ES-I3 (cell line): Measurements from ENCODE around the gene THY1.
"Not testable (repeated sequence)": the region's sequence is repeated elsewhere in the genome, so short reads cannot be mapped to it uniquely, and the experiment has no call there.

ENCODE experiments used
- H3K36me3 ChIP-seq: 2 replicates; pipeline ENCODE4 v1.6.1; 2013; ENCODE audit warnings: mild to moderate bottlenecking, low read length, control low read depth, moderate library complexity; ENCODE audit not compliant: insufficient read depth
- H3K4me1 ChIP-seq: 2 replicates; pipeline ENCODE4 v1.6.1; 2013; ENCODE audit warnings: mild to moderate bottlenecking, control low read depth, low read length; ENCODE audit not compliant: insufficient read depth
- H3K9ac ChIP-seq: 2 replicates; pipeline ENCODE4 v1.6.1; 2013; ENCODE audit warnings: low read depth, mild to moderate bottlenecking, low read length, moderate library complexity
- H3K9me3 ChIP-seq: 2 replicates; pipeline ENCODE4 v1.6.1; 2013; ENCODE audit warnings: mild to moderate bottlenecking, low read length, moderate library complexity; ENCODE audit not compliant: control insufficient read depth, insufficient read depth

THY1 gene

GRCh38 chr11:119450590-119451326 lies 27.8 kb upstream of the THY1 start:
- Histone ChIP-seq H3K36me3 (no peaks in the 10 kb centered on the region), H3K9ac (no peak overlapping the region), H3K4me1 (peaks cover 3% of the 10 kb centered on the region; the same call in 1 of the 2 replicates), H3K9me3 (no peaks in the 10 kb centered on the region)

DNA sequence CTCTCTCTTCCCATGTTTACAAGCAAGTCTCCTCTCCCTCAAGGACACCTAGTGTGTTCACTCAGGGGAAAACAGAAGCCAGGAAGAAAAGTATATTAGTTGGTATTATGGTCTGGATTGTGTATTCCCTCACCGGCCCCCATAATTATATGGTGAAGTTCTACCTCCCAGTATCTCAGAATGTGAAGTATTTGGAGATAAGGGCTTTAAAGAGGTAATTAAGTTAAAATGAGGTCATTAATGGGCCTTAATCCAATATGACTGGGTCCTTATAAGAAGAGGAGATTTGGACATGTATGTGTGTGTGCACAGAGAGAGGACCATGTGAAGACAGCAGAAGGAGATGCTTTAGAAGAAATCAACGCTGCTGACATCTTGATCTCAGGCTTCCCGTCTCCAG lies 26.5 kb upstream of the THY1 start:
- Histone ChIP-seq H3K36me3 (no peaks in the 10 kb centered on the region), H3K9me3 (no peaks in the 10 kb centered on the region), H3K4me1 (peaks cover 3% of the 10 kb centered on the region; the same call in 1 of the 2 replicates), H3K9ac (no peak overlapping the region)

DNA sequence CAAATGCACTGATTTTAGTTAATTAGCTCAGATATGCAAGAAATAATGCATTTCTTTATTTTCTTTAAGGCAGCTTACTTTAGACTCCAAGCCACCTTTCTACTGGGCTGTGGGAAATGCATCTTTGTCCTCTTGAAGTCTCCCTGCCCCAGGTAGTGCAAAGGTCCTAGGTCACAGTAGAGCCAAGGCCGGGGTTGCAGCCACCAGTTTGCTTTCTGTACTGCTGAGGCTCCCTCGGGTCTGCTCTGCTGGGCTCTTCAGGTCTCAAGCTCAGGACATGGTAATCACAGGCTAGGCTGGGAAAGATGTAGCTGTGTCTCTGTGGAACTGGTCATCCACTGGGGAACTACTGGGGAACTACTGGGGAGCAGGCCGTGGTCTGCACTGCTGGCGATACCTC lies 25.4 kb upstream of the THY1 start:
- Histone ChIP-seq H3K9me3 (no peaks in the 10 kb centered on the region), H3K36me3 (no peaks in the 10 kb centered on the region), H3K4me1 (peaks cover 3% of the 10 kb centered on the region; the same call in 1 of the 2 replicates), H3K9ac (no peak overlapping the region)

DNA sequence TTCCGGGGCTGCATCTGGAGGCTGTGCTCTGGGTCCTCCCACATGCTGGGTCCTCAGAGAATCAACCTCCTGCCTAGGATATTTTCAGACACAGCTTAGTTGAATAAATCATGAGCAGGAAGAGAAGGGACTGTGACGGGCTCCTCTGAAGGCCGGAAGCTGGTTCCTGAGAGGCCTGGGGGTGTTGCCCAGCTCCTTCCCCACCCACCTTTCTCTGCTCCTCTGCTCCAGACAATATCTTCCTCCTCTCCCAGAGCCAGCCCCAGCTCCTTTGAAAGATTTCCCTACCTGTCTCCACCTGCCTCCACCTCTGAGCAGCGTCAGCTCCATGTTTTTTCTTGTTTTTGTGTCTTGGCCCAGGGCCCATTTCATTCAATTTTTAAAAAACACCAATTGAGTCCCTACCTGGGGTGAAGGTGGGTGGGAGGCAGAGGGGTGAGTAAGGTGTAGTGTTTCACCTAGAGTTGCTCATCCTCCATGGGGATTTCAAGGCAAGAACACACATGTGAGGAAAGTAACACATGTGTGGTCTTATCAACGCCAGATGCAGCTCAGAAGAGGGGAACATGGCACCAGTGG lies 24.8 kb upstream of the THY1 start:
- H3K4me1 ChIP-seq, result peaks cover 3% of the 10 kb centered on the region; the same call in 1 of the 2 replicates
- no peaks in the 10 kb centered on the region for H3K9me3 ChIP-seq
- no peaks in the 10 kb centered on the region for H3K36me3 ChIP-seq
- H3K9ac ChIP-seq, result no peak overlapping the region

GRCh38 chr11:119446871-119447663 lies 24.1 kb upstream of the THY1 start:
- no peaks in the 10 kb centered on the region for H3K36me3 ChIP-seq
- H3K4me1 ChIP-seq, result peaks cover 3% of the 10 kb centered on the region; the same call in 1 of the 2 replicates
- no peaks in the 10 kb centered on the region for H3K9me3 ChIP-seq
- H3K9ac ChIP-seq, result no peak overlapping the region

- no peaks in the 10 kb centered on the region for H3K9me3 ChIP-seq
- H3K9ac ChIP-seq, result no peak overlapping the region
- peaks cover 7% of the 10 kb centered on the region for H3K4me1 ChIP-seq
- no peaks in the 10 kb centered on the region for H3K36me3 ChIP-seq
These were observed 23.5 kb upstream of the THY1 start for GRCh38 chr11:119446434-119446833.

- no peaks in the 10 kb centered on the region for H3K9me3 ChIP-seq
- H3K36me3 ChIP-seq, result no peaks in the 10 kb centered on the region
- H3K9ac ChIP-seq, result no peak overlapping the region
- H3K4me1 ChIP-seq, result peaks cover 12% of the 10 kb centered on the region
These were observed 22.9 kb upstream of the THY1 start for GRCh38 chr11:119445850-119446249.

- Histone ChIP-seq H3K36me3 (no peaks in the 10 kb centered on the region), H3K4me1 (peaks cover 14% of the 10 kb centered on the region), H3K9ac (no peak overlapping the region), H3K9me3 (no peaks in the 10 kb centered on the region)
These were observed 22.4 kb upstream of the THY1 start for GRCh38 chr11:119445379-119445778.

- Histone ChIP-seq H3K9ac (no peak overlapping the region), H3K4me1 (peaks cover 11% of the 10 kb centered on the region), H3K36me3 (no peaks in the 10 kb centered on the region), H3K9me3 (no peaks in the 10 kb centered on the region)
These were observed 18.9 kb upstream of the THY1 start for GRCh38 chr11:119441898-119442243.

GRCh38 chr11:119438599-119438998 lies 15.6 kb upstream of the THY1 start:
- Histone ChIP-seq H3K36me3 (no peaks in the 10 kb centered on the region), H3K9me3 (no peaks in the 10 kb centered on the region), H3K9ac (no peak overlapping the region), H3K4me1 (peaks cover 11% of the 10 kb centered on the region)

DNA sequence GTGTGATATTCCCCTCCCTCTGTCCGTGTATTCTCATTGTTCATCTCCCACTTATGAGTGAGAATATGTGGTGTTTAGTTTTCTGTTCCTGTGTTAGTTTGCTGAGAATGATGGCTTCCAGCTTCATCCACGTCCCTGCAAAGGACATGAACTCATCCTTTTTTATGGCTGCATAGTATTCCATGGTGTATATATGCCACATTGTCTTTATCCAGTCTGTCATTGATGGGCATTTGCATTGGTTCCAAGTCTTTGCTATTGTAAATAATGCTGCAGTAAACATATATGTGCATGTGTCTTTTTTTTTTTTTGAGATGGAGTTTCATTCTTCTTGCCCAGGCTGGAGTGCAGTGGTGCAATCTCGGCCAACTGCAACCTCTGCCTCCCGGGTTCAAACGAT lies 14.5 kb upstream of the THY1 start:
- not testable (repeated sequence) for H3K9me3 ChIP-seq, H3K36me3 ChIP-seq, H3K9ac ChIP-seq
- H3K4me1 ChIP-seq, result peaks cover 19% of the 10 kb centered on the region

- Histone ChIP-seq H3K9ac (no peak overlapping the region), H3K4me1 (peaks cover 27% of the 10 kb centered on the region), H3K36me3 (no peaks in the 10 kb centered on the region), H3K9me3 (no peaks in the 10 kb centered on the region)
These were observed 13.7 kb upstream of the THY1 start for GRCh38 chr11:119436711-119437110.

DNA sequence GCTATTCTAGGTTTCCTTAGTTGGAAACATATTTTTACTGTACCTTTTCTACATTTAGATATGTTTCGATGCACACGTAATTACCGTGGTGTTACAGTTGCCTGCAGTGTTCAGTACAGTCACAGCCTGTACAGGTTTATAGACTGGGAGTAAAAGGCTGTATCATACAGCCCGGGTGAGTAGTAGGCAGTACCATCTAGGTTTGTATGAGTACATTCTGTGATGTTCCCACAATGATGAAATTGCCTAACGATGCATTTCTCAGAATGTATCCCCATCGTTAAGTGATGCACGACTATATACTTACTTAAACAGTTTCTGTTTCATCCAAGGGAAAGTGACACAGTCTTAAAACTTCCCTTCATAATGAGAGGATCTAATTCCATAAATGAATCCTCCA lies 13.1 kb upstream of the THY1 start:
- no peaks in the 10 kb centered on the region for H3K9me3 ChIP-seq
- no peak overlapping the region for H3K9ac ChIP-seq
- H3K4me1 ChIP-seq, result peaks cover 20% of the 10 kb centered on the region
- H3K36me3 ChIP-seq, result no peaks in the 10 kb centered on the region

GRCh38 chr11:119434591-119435330 lies 11.8 kb upstream of the THY1 start:
- H3K36me3 ChIP-seq, result no peaks in the 10 kb centered on the region
- no peaks in the 10 kb centered on the region for H3K9me3 ChIP-seq
- H3K4me1 ChIP-seq, result peaks cover 16% of the 10 kb centered on the region
- H3K9ac ChIP-seq, result no peak overlapping the region
